Measurements from ENCODE around the gene ODC1.

The ODC1 gene

GRCh38 chr2:10427618-10427949 is 20.5 kb downstream of the ODC1 start:
- ChIA-PET POLR2A (no interaction called here), CTCF (interaction anchor here (0.6 kb wide), 1 partner anchor 303 kb away, joined by 3 read pairs; no protein-coding TSS in a partner anchor)
- TF ChIP-seq CTBP1 (IDR thresholded peaks at IDR 0.05; ENCODE audit: borderline replicate concordance) (no peak), BHLHE40 (IDR thresholded peaks at IDR 0.05; ENCODE audit: borderline replicate concordance) (no peak), ZNF384 (IDR thresholded peaks at IDR 0.05) (no peak), TARDBP (IDR thresholded peaks at IDR 0.05) (no peak), NFRKB (IDR thresholded peaks at IDR 0.05) (no peak), LEF1 (IDR thresholded peaks at IDR 0.05; ENCODE audit: borderline replicate concordance) (no peak), FOXA1 (IDR thresholded peaks at IDR 0.05) (no peak), ARNT (IDR thresholded peaks at IDR 0.05) (no peak), SP1 (IDR thresholded peaks at IDR 0.05) (no peak), ELF4 (IDR thresholded peaks at IDR 0.05) (no peak), L3MBTL2 (conservative IDR thresholded peaks at IDR 0.05) (no peak), HDGF (IDR thresholded peaks at IDR 0.05; ENCODE audit: borderline replicate concordance) (no peak), FOXK2 (IDR thresholded peaks at IDR 0.05) (no peak), SUZ12 (IDR thresholded peaks at IDR 0.05) (no peak), FOXM1 (IDR thresholded peaks at IDR 0.05; ENCODE audit: borderline replicate concordance) (no peak)
- TF ChIP-seq, protein P1, sequence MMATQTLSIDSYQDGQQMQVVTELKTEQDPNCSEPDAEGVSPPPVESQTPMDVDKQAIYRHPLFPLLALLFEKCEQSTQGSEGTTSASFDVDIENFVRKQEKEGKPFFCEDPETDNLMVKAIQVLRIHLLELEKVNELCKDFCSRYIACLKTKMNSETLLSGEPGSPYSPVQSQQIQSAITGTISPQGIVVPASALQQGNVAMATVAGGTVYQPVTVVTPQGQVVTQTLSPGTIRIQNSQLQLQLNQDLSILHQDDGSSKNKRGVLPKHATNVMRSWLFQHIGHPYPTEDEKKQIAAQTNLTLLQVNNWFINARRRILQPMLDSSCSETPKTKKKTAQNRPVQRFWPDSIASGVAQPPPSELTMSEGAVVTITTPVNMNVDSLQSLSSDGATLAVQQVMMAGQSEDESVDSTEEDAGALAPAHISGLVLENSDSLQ (IDR thresholded peaks at IDR 0.05): no peak
- DNase-seq (ENCODE audit: extremely low spot score): no peak

GRCh38 chr2:10426726-10427617 is 21.2 kb downstream of the ODC1 start:
- no peak for DNase-seq (ENCODE audit: extremely low spot score)
- TF ChIP-seq LEF1 (IDR thresholded peaks at IDR 0.05; ENCODE audit: borderline replicate concordance): no peak
- TF ChIP-seq BHLHE40 (IDR thresholded peaks at IDR 0.05; ENCODE audit: borderline replicate concordance): no peak
- TF ChIP-seq HDGF (IDR thresholded peaks at IDR 0.05; ENCODE audit: borderline replicate concordance): no peak
- no peak for TF ChIP-seq ARNT (IDR thresholded peaks at IDR 0.05)
- TF ChIP-seq FOXM1 (IDR thresholded peaks at IDR 0.05; ENCODE audit: borderline replicate concordance): no peak
- TF ChIP-seq TARDBP (IDR thresholded peaks at IDR 0.05): no peak
- TF ChIP-seq, protein P1 (IDR thresholded peaks at IDR 0.05): no peak
- no peak for TF ChIP-seq CTBP1 (IDR thresholded peaks at IDR 0.05; ENCODE audit: borderline replicate concordance)
- no peak for TF ChIP-seq FOXA1 (IDR thresholded peaks at IDR 0.05)
- no peak for TF ChIP-seq NFRKB (IDR thresholded peaks at IDR 0.05)
- ChIA-PET POLR2A (no interaction called here), CTCF (interaction anchor here (0.6 kb wide), 1 partner anchor 303 kb away, joined by 3 read pairs; no protein-coding TSS in a partner anchor)

- no peak for DNase-seq (ENCODE audit: extremely low spot score)
- CTCF ChIA-PET: no interaction called here
- POLR2A ChIA-PET: no interaction called here
- TF ChIP-seq LEF1 (IDR thresholded peaks at IDR 0.05; ENCODE audit: borderline replicate concordance) (no peak), ELF4 (IDR thresholded peaks at IDR 0.05) (no peak), BHLHE40 (IDR thresholded peaks at IDR 0.05; ENCODE audit: borderline replicate concordance) (no peak), TARDBP (IDR thresholded peaks at IDR 0.05) (no peak), CTBP1 (IDR thresholded peaks at IDR 0.05; ENCODE audit: borderline replicate concordance) (no peak), NFRKB (IDR thresholded peaks at IDR 0.05) (no peak), ZNF384 (IDR thresholded peaks at IDR 0.05) (no peak), SP1 (IDR thresholded peaks at IDR 0.05) (no peak), SUZ12 (IDR thresholded peaks at IDR 0.05) (no peak), FOXK2 (IDR thresholded peaks at IDR 0.05) (no peak), L3MBTL2 (conservative IDR thresholded peaks at IDR 0.05) (no peak), FOXM1 (IDR thresholded peaks at IDR 0.05; ENCODE audit: borderline replicate concordance) (no peak), ARNT (IDR thresholded peaks at IDR 0.05) (no peak), FOXA1 (IDR thresholded peaks at IDR 0.05) (no peak), HDGF (IDR thresholded peaks at IDR 0.05; ENCODE audit: borderline replicate concordance) (no peak)
- TF ChIP-seq, protein P1 (IDR thresholded peaks at IDR 0.05): no peak
These were observed 22.4 kb downstream of the ODC1 start for GRCh38 chr2:10425699-10426098.

DNA sequence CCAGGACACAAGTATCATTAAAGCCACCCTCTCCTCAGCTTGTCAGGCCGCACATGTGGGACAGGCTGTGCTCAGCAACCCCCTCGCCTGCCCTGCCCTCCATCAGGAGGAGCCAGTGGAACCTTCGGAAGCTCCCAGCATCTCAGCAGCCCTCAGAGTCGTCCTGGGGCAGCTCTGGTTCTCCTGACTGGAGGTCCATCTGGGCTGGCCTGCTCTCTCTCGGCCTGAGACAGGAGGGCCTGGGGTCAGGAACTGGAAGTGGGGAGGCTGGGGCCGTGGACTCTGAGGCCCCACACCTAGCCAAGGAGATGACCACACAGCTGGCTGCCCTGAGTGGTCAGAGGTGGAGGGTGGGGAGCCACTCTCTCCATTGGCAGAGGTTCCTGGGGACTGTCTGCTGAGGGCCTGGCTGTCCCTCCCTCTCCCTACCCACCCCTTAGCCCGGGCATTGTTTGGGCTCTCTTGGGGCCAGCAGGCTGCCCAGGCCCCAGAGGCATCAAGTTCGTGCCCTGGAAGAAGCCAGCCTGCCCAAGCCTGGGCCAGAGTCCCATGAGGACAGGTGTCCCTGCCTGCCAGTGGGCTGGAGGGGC is 23.1 kb downstream of the ODC1 start:
- POLR2A ChIA-PET: no interaction called here
- CTCF ChIA-PET: no interaction called here
- TF ChIP-seq HDGF (IDR thresholded peaks at IDR 0.05; ENCODE audit: borderline replicate concordance) (no peak), FOXK2 (IDR thresholded peaks at IDR 0.05) (no peak)
- TF ChIP-seq, protein P1 (IDR thresholded peaks at IDR 0.05): no peak
- DNase-seq (ENCODE audit: extremely low spot score): no peak

DNA sequence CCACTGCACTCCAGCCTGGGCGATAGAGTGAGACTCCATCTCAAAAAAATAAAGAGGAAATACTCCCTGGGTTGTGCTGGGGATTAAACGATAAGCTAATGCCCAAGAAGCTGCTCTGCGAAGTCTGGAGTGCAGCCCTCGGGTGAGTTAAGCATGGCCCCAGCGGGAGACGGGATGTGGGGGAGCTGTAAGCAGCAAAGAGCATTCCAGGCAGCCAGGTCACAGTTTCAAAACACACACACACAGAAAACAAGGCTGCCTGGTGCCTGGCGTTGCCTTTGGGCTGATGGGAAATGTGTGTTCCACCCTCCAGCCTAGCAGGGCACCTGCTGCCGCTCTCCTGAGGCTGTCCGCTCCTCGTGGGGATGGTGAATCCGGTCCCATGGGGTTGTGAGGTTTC is 24.1 kb downstream of the ODC1 start:
- CTCF ChIA-PET: interaction anchor here (0.8 kb wide), 1 partner anchor 11 kb away, joined by 3 read pairs; no protein-coding TSS in a partner anchor
- POLR2A ChIA-PET: no interaction called here
- TF ChIP-seq SUZ12 (IDR thresholded peaks at IDR 0.05) (no peak), HDGF (IDR thresholded peaks at IDR 0.05; ENCODE audit: borderline replicate concordance) (no peak), NFRKB (IDR thresholded peaks at IDR 0.05) (no peak)
- no peak for DNase-seq (ENCODE audit: extremely low spot score)

All from HEK293T (cell line).